ENCODE data around the gene PKD2L2. TPM values are rescaled to one million over a fixed set of nuclear protein-coding genes. Genes with fewer than 3 reads are reported as not detected.

The PKD2L2 gene
- 0.13 TPM in 1 of 2 replicates, not detected in the other for total RNA-seq

GRCh38 chr5:137888863-137889759 is at the start of gene PKD2L2:
PKD2L2 (plus strand) TSS chr5:137889457; CDS start chr5:137889492, 35 bp downstream.

DNA sequence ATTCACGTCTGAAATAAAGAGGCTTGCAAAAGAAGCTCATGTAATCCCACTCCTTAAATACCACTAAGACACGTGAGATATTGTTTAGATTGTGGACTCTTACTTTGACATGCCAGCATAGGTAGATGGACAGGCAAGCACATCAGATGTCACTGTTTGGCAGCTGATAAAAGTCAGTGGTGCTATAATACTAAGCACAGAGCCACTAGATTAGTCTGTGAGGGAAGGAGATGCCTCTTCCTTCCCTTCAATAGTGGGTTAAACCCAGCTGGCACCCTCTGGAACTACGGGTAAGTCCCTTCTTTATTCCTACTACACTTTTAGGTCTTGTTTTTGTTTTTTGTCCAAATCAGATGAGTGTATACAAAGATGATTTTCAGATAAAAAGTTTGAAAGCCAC is 21.6 kb upstream of the PKD2L2 start, which contains the start of gene MYOT:
TSS of gene MYOT (plus strand) at position 197 of the 400 bp plus-strand sequence. CDS start 2,792 bp downstream, outside the sequence.

Other genes starting within 250 kb of the PKD2L2 start
- gene KLHL3, start 153.4 kb upstream of the PKD2L2 start, total RNA-seq: 2.9 and 3.8 TPM in 2 replicates
- gene HNRNPA0, start 135.1 kb upstream of the PKD2L2 start, total RNA-seq: 20.6 and 21.3 TPM in 2 replicates
- gene MYOT, start 21.6 kb upstream of the PKD2L2 start, total RNA-seq: not detected in 2 replicates
- 56.6 and 59.3 TPM in 2 replicates for gene FAM13B, start 143.6 kb downstream of the PKD2L2 start, total RNA-seq
- not detected in 2 replicates for gene WNT8A, start 194.6 kb downstream of the PKD2L2 start, total RNA-seq
- gene NME5, start 250.0 kb downstream of the PKD2L2 start, total RNA-seq: 11.1 and 11.5 TPM in 2 replicates